ENCODE results near the gene FERMT3.
A peak's percentile ranks its signal among the peaks of the same experiment; 100 is the strongest.

FERMT3 gene

DNA sequence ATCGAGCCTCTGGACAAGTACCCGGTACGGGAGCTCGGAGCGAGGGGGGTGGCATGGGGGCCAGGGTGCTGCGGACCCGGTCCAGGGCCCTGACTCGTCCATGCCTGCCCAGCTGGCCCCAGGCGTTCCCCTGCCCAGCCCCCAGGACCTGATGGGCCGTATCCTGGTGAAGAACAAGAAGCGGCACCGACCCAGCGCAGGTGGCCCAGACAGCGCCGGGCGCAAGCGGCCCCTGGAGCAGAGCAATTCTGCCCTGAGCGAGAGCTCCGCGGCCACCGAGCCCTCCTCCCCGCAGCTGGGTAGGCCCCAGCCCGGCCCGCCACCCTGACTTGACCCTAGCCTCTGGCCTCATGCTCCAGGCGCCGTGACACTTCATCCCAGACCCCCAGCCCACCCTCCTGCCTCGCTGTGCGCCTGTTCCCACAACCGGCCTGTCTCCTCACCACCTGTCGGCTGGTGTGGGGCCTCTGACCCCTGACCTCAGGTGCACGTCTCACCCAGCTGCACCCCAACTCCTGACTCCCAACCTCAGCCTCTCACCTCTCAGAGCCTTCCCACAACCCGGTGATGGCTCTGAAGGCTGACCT is 52.5 kb downstream of the FERMT3 start:
- no peak for DNase-seq (ENCODE audit: low read depth, low spot score)
- H3K27ac ChIP-seq, result no peak overlapping the region

DNA sequence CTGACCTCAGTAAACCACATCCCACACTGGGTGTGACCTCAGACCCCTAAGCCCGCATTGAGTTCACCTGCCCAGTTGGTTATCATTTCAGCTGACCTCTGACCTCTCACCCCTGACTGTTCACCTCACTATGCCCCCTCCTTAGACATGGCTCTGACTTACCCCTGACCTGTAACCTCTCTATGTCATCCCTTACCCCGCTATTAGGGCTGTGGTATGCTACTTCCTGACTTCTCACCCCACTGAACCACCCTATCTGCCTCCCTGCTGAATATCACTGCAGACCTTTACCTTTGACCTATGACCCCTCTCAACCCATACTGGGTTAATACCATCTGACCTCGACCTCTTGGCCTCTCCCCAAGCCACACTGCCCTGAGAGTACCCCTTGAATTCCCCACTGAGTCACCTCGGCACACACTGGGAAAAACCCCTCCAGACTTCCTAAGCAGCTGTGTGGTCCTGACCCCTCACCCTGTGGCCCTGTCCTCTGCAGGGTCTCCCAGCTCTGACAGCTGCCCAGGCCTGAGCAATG is 53.1 kb downstream of the FERMT3 start:
- H3K27ac ChIP-seq, result no peak overlapping the region
- no peak for DNase-seq (ENCODE audit: low read depth, low spot score)

DNA sequence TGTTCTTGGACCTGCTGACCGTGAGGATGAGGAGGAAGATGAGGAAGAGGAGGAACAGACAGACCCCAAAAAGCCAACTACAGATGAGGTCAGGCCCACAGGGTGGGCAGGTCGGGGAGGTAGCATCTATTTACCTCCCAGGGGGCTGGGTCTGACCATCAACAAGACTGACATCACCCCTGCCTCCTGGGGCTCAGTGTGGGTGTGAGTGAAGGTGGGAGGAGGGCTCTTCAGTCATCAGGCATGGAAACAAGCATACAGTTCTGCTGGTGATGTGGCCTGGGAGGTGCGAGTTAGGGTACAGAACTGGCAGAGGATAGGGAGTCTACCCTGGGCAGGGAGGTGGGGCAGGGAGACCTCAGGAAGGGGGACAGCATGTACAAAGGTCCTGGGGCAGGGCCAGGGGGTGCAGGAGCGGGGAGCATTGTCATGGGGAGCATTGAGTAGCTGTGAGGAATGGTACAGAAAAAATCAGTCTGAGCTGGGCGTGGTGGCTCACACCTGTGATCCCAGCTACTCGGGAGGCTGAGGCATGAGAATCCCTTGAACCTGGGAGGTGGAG is 53.7 kb downstream of the FERMT3 start:
- DNase-seq (ENCODE audit: low read depth, low spot score), result no peak
- H3K27ac ChIP-seq, result no peak overlapping the region

DNA sequence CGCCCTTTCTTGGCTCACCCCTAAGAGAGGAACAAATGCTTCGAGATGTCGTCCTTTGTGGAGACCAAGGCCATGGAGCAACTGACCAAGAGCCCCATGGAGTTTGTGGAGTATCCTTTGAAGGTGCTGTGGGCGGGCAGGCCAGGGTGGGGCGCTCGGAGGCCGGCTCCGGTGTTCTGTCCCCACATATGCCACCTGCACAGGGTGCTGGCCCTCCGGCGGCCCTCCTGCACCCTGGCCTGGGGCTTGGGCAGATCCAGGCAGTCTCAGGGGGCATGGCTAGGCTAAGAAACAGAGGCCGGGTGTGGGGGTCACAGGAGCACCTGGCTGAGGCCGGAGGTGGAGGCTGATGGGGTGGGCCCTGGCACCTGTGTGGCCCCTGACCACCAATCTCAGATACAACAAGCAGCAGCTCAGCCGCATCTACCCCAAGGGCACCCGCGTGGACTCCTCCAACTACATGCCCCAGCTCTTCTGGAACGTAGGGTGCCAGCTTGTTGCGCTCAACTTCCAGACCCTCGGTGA is 55.1 kb downstream of the FERMT3 start:
- DNase-seq (ENCODE audit: low read depth, low spot score), result no peak
- H3K27ac ChIP-seq, result no peak overlapping the region

GRCh38 chr11:64262271-64263002 is 55.9 kb downstream of the FERMT3 start:
- DNase-seq (ENCODE audit: low read depth, low spot score), result no peak
- H3K27ac ChIP-seq, result no peak overlapping the region

DNA sequence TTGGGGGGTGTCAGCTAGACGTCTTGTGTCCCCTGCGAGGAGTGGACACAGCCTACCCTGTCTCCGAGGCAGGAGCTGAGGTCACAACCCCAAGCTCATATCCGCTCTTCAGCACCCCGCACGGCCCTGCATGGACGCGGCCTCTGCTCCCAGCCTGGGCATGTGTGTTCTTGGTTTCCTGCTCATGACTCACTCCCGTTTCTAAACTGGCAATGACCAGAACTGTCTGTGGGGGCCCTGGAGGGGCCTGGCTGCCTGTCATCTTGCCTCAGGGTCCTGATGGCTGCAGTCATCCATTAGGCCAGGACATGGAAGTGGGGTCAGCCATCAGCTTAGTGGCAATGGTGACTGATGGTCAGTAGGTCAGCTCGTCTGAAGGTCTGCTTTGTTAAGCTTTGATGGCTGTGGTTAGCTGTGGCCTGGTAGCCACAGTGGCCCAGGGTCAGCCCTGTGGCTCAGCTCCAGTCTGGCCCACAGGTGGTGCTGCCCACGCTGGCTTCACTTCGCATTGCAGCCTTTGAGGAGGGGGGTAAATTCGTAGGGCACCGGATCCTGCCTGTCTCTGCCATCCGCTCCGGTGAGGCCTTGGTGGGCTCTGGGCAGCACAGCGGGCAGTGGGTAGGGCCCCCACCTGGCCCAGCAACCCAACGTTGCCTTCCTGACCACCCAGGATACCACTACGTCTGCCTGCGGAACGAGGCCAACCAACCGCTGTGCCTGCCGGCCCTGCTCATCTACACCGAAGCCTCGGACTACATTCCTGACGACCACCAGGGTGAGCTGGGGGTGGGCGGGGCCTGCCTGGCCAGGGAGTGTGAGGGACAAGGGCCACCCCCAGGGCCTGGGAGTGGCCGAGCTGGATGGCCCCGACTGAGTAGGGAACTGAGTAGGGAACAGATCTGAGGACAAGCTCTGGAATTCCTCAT is 56.8 kb downstream of the FERMT3 start:
- no peak for DNase-seq (ENCODE audit: low read depth, low spot score)
- no peak overlapping the region for H3K27ac ChIP-seq

GRCh38 chr11:64263947-64264317 is 57.4 kb downstream of the FERMT3 start:
- no peak for DNase-seq (ENCODE audit: low read depth, low spot score)
- no peak overlapping the region for H3K27ac ChIP-seq

- no peak for DNase-seq (ENCODE audit: low read depth, low spot score)
Observed at GRCh38 chr11:64264371-64264852, 57.9 kb downstream of the FERMT3 start.

DNA sequence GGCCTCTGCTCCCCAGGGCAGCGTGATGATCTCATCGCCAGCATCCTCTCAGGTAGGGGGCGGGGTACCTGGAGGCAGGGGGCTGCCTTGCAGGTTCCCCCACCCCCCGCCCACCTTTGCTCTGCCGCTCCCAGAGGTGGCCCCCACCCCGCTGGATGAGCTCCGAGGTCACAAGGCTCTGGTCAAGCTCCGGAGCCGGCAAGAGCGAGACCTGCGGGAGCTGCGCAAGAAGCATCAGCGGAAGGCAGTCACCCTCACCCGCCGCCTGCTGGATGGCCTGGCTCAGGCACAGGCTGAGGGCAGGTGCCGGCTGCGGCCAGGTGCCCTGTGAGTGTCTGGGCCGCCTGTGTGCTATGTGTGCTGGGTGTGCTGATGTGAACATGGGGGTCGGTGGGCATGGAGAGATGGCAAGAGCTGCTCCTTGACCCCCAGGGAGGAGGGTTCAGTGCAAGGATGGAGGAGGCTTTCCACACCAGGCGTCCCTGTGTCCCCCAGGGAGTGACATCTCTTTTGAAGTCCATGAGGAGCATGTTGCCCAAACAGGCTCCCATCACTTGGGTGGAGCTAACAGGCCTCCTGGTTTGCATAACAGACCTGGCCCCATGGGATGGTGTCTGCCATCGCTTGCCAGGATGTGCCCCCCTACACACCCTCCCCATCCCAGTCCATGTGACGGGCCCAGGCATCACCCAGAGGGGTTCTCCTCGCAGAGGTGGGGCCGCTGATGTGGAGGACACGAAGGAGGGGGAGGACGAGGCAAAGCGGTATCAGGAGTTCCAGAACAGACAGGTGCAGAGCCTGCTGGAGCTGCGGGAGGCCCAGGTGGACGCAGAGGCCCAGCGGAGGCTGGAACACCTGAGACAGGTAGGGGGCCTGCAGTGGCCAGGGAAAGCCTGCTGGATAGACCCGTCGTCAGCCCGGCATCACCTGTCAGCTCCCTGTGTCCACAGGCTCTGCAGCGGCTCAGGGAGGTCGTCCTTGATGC is 58.9 kb downstream of the FERMT3 start:
- DNase-seq (ENCODE audit: low read depth, low spot score), result no peak
- no peak overlapping the region for H3K27ac ChIP-seq

More at GRCh38 chr11:64264371-64264852, 57.9 kb downstream of the FERMT3 start:
- no peak overlapping the region for H3K27ac ChIP-seq

DNA sequence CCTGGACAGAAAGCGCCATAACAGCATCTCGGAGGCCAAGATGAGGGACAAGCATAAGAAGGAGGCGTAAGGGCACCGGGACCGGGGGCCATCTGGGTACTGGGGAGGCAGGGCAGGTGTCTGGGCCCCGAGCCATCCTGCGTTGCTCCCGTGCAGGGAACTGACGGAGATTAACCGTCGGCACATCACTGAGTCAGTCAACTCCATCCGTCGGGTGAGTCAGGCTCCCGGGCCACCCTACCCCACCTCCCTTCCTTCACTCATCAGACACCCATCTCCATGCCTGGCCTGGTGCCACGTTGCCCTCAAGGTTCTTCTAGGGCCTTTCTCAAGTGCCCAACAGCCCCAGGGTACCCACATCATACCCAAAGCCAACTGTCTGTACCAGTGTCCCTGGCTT is 59.8 kb downstream of the FERMT3 start:
- no peak for DNase-seq (ENCODE audit: low read depth, low spot score)
- H3K27ac ChIP-seq, result peak overlapping the region; percentile 97

- peak overlapping the region; percentile 97 for H3K27ac ChIP-seq
- no peak for DNase-seq (ENCODE audit: low read depth, low spot score)
Observed at GRCh38 chr11:64267207-64267945, 60.9 kb downstream of the FERMT3 start.

DNA sequence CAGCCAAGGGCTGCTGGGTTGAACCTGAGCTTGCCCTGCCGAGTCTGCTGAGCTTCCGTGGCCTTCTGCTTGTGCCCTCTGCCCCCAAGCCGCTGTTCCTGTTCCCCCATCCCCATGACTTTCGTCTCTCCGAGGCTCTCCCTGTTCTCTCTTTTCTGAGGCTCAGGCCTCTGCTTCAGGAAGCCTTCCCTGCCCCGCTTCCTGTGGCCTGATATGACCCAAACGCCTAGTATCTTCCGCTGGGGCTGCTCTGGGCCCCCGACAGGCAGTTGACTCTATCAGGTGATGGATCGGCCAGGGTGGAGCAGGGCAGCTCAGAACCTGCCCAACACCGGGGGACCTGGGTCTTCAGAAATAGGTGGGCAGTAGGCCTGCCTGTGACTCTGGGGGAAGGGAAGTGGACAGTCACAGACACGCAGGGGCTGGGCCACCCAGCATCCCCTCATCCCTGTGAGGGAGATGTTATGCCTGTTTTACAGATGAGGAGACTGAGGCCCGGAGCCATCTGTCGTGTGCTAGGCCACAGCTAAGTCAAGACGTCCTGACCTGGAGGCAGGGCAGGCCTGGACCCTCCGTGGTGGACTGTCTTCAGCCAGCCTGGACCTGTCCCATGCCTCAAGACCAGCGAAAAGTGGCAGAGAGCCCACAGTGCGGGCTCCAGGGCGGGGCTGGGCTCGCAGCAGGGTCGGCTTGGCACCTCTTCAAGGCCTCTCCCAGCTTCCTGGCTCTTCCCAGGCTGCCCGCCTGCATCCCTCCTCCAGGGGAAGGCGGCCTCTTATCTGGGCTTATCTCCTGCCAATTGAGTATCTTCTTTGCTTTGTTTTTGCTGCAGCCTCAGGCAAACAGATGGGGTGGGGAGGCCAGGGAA is 61.7 kb downstream of the FERMT3 start:
- H3K27ac ChIP-seq, result peak overlapping the region; percentile 97
- DNase-seq (ENCODE audit: low read depth, low spot score), result no peak

GRCh38 chr11:64268893-64269539 is 62.5 kb downstream of the FERMT3 start:
- H3K27ac ChIP-seq, result peak overlapping the region; percentile 97
- DNase-seq (ENCODE audit: low read depth, low spot score), result no peak

- DNase-seq (ENCODE audit: low read depth, low spot score), result peak; percentile 99
Observed at GRCh38 chr11:64269540-64270220, 63.2 kb downstream of the FERMT3 start.

More at GRCh38 chr11:64269540-64270220, 63.2 kb downstream of the FERMT3 start:
- peak overlapping the region; percentile 97 for H3K27ac ChIP-seq
